ENCODE measurements around the gene SHD.
"Not testable (repeated sequence)": the region's sequence is repeated elsewhere in the genome, so short reads cannot be mapped to it uniquely, and the experiment has no call there.

SHD gene

DNA sequence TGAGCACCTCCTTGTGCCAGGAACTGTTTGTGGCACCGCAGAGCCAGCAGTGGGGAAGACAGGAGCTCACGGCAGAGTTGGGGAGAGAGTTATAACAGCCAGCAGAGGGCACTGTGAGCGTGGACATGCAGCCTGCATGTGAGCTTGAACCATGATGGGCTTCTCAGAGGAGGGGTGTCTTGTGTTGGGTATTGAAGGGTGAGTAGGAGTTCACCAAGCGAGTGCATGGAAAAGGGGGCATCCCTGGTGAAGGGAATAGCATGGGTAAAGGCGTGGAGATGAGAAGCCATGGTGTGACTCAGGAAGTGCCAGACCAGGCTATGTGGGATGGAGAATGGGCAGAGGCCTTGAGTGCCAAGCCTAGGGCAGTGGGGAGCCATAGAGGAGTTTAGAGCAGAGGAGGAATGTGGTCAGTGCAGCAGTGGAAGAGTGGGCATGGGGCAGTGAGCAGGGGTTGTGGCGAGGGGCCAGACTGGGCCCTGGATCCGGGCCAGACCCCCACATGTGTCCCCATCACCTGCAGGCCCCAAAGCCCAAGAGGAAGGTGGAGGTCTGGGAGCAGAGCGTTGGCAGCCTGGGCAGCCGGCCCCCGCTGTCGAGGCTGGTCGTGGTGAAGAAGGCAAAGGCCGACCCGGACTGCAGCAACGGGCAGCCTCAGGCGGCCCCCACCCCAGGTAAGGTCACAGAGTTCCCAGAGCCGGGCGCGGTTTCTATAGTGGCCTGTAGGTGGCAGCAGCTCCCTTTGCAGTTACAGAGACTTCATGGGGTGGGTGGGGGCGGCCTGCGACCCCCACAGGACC is 11.8 kb upstream of the SHD start:
- peak; percentile 66 for DNase-seq

DNA sequence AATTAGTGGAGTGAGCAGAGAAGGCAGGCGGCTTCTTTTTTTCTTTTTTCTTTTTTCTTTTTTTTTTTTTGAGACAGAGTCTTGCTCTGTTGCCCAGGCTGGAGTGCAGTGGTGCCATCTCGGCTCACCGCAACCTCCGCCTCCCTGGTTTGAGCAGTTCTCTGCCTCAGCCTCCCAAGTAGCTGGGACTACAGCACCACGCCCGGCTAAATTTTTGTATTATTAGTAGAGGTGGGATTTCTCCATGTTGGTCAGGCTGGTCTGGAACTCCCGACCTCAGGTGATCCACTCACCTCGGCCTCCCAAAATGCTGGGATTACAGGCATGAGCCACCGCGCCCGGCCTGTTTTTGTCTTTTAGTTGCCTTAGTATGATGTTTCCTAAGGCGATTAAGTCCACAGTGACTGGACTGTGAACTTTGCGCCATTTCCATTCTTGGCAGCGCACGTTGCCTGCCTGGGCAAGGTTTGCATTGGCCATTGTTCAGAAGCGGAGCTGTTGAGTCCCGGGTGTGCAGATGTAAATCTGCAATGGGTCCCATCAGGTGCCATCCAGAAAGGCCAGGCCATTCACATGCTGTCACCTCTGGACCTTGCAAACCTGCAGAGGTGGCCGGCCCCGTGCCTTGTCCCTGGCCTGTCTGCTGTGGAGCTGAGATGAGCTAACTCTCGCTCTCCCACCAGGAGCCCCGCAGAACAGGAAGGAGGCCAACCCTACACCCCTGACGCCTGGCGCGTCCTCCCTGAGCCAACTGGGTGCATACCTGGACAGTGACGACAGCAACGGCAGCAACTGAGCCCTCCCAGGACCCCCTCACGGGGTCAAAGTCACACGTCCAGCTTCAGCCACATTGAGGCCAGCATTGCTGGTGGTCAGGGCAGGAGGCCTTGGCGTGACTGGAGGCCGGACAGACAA is 10.9 kb upstream of the SHD start:
- DNase-seq = no peak

DNA sequence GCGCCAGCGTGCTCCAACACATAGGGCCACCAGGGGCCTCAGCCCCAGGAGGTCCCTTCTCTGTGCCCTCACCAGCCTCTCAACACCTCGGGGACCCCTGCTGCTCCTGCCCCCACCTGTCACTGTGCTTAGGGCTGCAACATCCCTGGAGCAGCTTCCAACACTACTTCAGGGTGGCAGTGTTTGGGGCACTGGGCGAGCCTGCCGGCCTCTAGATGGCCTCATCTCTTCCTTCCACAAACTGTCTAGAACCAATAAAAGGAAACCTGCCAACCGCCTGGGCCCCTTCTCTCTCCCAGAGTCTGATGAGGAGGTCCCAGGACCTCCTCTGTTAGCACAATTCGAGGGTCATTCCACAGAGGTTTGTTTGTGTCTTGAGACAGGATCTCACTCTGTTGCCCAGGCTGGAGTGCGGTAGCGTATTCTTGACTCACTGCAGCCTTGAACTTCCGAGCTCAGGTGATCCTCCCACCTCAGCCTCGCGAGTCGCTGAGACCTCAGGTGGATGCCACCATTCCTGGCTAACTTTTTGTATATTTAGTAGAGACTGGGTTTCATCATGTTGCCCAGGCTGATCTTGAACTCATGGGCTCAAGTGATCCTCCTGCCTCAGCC is 10.1 kb upstream of the SHD start:
- no peak for DNase-seq

DNA sequence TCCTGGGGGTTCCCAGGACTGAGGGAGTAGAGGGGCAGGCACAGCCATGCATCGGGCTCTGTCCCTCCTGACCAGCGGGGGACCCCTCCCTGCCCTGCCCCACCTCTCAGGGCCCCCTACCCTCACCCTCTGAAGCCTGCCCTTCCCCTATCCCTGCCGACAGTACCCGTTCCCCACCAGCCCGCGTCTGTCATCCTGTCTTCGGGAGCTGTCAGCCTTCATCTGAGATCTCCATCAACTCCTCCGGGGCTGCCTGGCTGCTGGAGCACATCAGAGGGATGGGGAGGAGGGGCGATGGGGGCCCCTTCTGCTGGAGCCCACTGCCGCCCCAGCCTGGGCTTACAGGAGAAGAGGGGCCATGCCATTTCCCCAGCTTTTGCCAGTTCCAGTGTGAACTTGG is 6.2 kb upstream of the SHD start:
- no peak for DNase-seq

DNA sequence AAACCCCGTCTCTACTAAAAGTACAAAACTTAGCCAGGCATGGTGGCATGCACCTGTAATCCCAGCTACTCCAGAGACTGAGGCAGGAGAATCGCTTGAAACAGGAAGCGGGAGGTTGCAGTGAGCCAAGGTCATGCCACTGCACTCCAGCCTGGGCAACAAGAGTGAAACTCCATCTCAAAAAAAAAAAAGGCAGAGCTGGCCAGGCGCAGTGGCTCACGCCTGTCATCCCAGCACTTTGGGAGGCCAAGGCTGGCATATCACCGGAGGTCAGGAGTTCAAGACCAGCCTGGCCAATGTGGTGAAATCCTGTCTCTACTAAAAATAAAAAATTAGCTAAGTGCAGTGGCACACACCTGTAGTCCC is 4.8 kb upstream of the SHD start:
- not testable (repeated sequence) for DNase-seq

DNA sequence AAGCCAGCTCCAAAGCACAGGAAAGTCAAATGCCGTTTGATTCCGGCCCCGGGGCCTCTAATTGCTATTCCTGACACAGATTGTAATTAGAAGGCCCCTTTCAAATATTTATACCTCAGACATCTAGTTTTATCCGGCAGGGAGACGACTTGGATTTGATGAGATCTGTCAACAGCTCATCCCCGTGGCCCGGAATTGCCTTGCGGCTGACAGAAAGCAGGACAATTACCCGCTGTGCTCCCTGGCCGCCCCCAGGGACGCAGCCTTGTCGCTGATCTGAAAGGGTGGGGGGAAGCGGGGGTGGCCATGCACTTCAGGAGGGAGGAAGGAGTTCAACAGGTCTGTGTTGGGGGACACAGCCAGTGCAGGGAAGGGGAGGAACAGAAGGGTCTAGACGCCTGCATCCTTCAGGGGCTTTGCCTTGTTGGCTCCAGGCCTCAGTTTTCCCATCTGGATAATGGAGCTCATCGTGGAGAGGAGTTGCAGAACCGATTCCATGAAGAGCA is 1.8 kb upstream of the SHD start:
- peak; percentile 14 for DNase-seq

DNA sequence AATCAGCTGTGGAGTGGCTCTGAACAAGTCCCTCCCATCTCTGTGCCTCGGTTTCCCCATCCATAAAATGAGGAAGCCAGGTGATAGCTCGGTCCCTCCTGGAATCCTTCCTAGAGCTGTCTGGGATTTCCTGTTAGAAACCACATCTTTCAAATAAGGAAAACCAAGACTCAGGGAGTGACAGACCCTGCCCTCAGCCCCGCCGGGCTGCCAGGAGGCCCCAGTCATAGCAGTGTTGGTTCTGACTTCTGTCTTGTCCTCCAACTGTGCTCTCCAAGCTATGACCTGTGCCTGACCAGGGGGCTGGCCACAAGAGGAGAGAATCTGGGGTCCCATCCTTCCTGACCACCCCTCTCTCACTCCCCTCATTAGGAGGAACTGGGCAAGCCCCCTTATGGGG is 1.1 kb upstream of the SHD start:
- DNase-seq = no peak

DNA sequence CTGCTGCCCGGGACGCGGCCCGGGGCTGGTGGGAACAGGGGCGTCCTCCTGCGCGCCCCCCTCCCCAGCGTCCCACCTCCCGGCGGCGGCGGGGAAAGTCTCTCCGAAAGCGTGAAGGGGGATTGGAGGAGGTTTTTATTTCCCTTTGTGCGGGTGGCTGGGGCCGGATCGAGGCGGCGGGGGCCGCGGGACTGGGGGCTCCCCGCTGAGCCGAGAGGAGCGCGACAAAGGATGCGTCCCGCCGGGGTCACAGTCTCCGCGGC is 132 bp downstream of the SHD start:
- no peak for DNase-seq

DNA sequence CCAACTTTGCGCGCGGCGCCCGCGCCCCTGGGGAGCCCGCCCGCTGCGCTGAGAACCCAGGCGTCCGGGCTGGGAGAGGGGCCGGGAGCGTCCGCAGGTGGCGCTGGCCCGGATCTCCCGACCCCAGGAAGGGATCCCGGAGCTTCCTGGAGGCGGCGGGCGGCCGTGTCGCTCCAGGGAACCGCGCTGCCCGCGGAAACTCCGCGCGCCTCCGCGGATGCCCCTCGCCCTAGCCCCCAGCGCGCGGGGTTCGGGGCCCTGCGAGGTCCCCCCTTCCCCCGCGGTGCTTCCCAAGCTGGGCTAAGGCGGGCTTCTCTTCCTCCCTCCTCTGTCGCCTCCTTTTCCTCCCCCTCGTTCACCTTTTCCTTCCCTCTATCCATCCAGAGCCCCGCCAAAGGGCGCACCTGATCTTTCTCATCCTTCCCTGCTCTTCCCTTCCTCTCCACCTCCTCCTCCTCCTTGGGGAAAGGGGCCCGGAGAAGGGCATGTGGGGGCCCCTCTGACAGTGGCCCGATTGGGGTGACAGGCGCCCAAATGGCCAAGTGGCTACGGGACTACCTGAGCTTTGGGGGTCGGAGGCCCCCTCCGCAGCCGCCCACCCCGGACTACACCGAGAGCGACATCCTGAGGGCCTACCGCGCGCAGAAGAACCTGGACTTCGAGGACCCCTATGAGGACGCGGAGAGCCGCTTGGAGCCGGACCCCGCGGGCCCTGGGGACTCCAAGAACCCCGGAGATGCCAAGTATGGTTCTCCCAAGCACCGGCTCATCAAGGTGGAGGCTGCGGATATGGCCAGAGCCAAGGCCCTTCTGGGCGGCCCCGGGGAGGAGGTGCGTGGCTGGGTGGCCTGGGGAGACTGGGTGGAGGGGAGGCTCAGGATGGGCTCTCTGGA is 710 bp downstream of the SHD start:
- no peak for DNase-seq

DNA sequence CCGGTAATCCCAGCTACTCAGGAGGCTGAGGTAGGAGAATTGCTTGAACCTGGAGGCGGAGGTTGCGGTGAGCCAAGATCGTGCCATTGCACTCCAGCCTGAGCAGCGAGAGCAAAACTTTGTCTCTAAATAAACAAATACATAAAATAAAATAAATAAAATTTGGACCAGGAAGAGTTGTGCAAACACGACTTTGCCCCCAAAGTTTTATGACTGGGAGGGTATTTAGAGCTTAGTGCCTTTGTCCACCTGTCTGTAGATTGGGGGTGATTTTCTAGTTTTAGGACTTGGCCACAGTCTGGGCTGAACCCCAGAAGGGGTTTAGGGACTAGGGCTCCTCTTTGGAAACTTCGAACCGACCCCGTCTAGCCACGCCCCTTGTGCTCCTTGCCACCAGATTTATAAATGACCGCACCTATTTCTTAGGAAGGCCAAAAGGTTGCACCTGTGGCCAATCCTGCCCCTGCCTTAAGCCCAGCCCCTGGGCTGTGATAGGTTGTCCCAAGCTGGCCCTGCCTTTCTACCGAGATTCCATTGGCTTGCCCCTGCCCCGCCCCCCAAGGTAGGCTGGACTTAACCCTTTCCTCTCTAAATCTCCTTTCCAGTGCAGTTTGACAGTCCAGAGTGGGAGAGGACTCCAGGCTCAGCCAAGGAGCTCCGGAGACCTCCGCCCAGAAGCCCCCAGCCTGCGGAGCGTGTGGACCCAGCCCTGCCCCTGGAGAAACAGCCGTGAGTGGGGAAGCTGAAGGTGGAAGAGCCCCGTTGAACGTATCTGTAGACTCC is 5.3 kb downstream of the SHD start:
- peak; percentile 70 for DNase-seq

DNA sequence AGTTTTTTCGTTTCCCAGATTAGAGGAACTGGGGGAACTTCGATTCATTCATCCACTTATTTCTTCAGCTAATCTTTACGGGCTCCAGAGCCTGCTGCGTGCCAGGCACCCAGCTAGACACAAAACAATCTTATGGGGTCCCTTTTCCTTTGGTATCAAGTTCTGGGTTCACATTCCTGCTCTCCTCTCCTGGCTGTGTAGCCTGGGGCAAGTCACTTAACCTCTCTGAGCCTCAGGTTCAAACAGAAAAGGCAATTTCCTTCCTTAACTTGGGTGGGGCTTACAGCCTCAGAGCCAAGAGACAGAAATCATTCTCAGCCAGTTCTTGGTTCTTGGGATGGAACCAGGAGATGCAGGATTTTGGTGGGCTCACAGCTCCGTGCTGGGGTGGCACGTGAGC is 5.9 kb downstream of the SHD start:
- no peak for DNase-seq

DNA sequence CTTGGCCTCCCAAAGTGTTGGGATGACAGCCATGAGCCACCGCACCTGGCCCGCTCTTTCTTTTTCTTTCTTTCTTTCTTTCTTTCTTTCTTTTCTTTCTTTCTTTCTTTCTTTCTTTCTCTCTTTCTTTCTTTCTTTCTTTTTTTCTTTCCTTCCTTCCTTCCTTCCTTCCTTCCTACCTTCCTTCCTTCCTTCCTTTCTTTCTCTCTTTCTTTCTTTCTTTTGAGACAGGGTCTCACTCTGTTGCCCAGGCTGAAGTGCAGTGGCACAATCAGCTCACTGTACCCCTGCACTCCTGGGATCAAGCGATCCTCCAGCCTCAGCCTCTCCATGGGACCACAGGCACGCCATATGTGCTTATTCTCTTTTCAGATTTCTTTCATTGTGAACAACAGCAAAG is 7.1 kb downstream of the SHD start:
- not testable (repeated sequence) for DNase-seq

DNA sequence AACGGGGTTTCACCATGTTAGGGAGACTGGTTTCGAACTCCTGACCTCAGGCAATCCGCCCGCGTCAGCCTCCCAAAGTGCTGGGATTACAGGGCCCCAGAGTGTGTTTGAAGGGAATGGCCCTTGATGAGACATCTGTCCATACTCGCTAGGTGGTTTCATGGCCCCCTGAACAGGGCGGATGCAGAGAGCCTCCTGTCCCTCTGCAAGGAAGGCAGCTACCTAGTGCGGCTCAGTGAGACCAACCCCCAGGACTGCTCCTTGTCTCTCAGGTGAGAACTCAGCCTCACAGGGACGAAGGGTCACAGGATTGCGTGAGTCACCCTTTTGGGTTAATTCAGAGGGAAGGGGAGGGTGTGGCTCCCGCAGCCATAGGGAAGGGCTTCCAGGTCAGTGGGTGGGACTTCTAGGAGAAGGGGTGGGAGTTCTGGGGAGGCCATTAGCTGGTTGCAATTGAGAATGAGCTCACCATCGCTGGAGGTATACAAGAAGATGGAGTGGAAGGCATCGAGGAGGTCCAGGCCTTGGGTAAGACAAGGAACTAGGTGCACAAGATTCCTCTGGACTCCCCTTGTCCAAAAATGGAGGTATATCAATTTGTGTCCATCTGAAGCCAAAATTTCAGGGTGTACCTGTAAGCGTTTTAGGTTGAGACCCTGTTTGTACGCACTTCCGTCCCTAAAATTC is 9.2 kb downstream of the SHD start:
- no peak for DNase-seq

DNA sequence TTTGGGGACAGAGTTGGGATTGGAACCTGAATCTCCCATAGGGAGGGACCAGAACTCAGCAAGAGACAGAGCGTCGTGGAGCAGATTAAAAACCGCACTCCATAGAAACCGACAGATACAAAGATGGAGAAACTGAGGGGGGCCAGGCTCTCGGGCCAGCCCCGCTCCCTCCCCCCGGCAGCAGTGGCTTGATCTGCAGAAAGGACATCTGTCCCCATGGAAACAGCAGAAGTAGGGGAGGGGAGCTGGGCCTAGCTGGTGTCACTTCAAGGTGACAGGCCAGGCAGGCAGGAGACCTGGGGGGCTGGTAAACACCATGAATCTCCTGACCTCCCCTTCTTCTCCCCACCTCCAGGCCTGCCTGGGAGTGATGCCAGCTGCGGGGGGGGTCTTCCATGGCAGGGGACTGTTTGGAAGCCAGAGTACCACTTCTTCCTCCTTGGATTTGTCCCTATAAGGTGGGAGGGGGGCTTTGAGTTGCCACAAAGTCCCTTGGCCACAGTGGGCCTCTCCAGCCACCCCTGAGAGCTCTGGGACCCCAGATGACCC is 12.2 kb downstream of the SHD start:
- DNase-seq = no peak

DNA sequence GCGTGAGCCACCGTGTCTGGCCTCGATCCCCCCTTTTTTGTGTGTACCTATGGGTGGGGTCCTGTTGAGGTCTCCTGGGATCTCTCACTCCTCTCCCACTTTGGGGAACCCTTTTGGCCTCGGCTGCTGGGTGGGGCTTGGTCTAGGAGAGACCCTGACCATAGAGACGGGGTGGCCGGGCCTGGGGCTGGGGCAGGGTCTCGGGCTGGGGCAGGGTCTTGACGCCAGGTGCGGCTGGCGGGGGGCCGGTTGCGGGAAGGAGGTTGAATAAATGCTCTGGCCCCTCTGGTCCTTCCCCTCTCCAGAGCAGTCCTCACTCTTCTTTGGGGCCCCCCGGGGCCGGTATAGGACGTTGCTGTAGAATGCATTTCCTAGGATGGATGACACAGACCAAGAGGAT is 13.4 kb downstream of the SHD start:
- DNase-seq = no peak

DNA sequence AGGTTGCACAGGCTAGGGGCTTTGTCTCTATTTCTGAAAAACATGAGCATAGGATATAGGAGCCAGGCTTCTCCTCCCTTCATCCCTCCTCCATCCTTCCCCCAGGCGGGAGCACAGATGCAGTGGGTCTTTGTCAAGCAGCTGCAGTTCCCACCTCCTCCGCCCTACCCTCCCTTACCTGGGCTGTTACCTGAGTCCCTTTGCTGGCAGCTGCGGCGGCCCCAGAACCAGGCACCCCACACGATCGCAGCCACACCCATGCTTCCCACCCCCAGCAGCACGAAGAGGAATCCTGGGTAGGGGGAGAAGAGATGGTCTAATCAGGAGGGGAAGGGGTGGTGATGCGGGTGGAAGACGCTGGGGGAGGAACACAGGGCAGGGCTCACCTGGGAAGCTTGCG is 15.3 kb downstream of the SHD start:
- DNase-seq = no peak

DNA sequence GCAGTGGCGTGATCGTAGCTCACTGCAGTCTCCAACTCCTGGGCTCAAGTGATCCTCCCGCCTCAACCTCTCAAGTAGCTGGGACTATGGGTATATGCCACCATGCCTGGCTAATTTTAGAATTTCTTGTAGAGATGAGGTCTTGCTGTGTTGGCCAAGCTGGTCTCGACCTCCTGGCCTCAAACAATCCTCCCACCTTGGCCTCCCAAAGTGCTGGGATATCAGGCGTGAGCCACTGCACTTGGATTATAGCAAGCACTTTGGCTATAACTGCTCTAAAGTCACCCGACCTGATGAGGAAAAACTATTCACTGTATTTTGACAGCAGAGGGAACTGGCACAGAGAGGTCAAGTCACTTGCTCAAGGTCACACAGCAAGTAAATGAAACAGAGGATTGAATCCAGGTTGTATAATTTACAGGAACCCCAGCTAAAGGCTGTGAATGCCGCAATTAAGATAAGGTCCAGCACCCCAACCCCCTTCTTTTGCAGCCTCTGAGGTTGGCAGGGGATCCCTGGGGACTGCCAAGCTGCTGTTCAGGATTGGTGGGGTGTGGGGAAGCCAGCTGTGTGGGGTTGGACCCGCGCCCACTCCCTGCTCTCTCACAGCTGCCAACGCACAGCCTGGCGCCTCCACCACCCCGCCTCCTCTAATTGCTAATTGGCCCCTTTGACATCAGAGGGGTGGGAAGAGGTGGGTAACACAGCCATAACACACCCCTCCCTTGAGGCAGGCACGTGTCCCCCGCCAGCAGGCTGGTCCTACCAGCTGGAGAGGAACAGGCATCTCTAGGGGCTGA is 17.1 kb downstream of the SHD start:
- no peak for DNase-seq

DNA sequence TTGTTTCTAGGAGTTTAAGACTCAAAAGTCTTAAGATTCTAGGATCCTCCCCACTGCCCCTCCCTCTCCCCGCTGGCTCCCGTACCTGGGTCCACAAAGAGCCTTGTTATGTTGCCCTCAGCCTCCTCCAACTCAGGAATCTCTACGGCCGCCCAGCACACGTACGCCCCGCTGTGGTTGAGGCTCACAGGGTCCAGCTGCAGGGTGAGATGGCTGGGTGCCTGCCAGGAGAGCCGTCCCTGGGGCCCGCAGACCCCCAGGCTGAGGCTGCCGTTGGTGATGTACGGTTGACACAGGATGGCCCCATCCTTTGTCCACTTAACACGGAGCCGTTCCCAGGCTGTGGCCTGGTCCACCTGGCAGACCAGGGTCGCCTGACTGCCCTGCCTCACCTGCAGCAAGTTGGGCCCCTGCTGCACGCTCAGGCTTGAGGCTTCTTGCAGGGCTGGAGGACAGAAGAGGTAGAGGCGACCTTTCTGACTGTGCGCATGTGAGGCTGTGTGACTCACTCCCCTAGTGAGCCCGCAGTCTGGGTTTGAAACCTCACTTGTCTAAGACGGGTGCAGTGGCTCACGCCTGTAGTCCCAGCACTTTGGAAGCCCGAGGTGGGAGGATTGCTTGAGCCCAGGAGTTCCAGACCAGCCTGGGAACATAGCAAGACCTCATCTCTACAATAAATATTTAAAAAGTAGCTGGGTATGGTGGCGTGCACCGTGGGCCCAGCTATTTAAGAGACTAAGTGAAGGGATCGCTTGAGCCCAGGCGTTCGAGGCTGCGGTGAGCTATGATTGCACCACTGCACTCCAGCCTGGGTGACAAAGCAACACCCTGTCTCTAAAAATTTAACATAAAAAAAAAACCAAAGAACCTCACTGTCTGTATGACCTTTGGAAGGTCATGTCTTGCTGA is 19.1 kb downstream of the SHD start:
- no peak for DNase-seq

Measured in 8988T (cell line).